HG02943 (cell line): Measurements from ENCODE around the gene SRGAP1.

Source experiments
- ATAC-seq: cut with Tn5 transposase; IDR thresholded peaks from one replicate; pipeline ENCODE4 v1.9.1; 2021; ENCODE audit warnings: mild to moderate bottlenecking, low read depth, moderate library complexity; ENCODE audit not compliant: unreplicated experiment

Gene SRGAP1

GRCh38 chr12:63844391-63845341, at the start of gene SRGAP1:
TSS of gene SRGAP1 (plus strand) at chr12:63844700. CDS start at chr12:63844817, 117 bp downstream.
- ATAC-seq, result peak; percentile 17

DNA sequence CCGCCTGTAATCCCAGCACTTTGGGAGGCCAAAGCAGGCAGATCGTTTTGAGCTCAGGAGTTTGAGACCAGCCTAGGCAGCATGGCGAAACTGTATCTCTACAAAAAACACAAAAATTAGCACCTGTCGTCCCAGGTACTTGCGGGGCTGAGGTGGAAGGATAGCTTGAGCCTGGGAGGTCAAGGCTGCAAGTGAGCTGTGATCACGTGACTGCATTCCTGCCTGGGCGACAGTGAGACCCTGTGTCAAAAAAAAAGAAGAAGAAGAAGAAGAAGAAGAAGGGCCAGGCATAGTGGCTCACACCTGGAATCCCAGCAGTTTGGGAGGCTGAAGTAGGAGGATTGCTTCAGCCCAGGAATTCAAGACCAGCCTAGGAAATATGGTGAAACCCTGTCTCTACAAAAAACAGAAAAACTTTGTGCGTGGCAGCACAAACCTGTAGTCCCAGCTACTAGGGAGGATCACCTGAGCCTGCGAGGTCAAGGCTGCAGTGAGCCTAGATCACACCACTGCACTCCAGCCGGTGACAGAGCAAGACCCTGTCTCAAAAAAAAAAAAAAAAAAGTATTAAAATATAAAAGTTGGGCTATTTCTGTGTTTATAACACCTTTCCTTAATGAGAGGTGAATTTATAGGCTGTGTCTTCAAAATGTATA, 49.3 kb upstream of the SRGAP1 start:
- ATAC-seq, result no peak

GRCh38 chr12:63795944-63796343, 48.6 kb upstream of the SRGAP1 start:
- no peak for ATAC-seq

GRCh38 chr12:63802012-63802608, 42.4 kb upstream of the SRGAP1 start:
- no peak for ATAC-seq

DNA sequence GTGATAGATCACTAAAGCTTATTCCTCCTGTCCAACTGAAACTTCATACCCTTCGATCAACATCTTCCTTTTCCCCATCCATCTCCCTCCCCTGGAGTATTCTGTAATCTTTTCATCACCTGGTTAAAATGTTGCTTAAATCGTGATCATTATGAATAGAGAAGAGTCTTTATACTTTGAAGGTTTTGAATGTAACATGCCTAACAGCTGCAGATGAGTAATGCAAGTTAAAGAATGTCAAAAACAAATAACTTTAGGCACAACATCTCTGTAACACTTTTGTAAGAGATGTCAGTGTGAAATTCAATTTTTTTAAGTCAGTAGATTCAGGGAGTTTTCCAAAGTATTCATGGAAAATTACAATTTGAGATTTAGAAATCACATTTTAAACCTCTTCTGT, 39.8 kb upstream of the SRGAP1 start:
- no peak for ATAC-seq

DNA sequence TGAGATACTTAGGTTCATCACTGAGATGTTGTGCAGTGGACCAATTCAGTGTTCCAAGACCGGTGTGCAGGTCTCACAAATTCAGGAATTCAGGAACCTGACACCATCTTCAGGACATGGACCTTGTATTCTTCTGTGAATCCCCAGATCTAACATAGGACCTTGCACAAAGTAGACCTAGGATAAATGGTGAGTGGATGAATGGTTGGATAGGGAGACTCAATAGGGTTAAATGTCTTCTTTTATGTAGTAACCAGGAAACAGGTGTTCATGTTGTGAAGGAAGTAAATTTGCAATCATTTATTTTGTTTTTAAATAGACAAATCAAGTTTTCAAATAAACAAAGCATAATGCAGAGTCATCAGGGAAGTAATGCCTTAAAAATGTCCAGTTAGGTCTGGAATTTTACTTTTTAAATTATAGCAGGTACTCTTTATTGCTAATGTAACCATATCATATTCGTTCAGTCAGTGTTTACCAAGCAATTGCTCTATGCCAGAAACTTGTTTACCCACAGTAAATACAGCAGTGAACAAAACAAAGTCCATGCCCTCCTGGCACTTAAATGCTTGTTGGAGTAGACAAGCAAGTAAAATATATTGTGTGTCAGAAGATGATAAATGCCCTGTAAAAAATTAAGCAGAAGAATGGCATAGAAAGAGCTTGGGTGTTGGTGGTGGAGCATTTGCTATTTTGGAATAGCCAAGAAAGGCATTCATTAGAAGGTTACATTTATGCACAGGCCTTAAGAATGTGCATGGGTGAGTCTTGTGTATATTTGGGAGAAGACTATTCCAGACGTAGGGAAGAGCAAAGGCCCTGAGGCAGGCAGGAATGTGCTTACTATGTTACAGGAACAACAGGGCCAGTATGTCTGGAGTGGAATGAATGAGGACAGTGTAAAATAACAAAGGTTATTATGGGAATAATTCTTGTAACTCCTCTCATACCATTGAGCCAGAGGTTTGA, 38.5 kb upstream of the SRGAP1 start:
- ATAC-seq, result no peak

DNA sequence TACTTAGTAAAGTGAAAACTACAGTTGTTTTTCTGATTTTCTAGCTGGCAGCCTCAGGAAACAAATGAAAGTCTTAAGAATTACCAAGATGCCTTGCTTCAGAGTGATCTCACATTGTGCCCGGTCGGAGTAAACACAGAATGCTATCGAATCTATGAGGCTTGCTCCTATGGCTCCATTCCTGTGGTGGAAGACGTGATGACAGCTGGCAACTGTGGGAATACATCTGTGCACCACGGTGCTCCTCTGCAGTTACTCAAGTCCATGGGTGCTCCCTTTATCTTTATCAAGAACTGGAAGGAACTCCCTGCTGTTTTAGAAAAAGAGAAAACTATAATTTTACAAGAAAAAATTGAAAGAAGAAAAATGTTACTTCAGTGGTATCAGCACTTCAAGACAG, 35.9 kb upstream of the SRGAP1 start:
- ATAC-seq, result no peak

GRCh38 chr12:63809566-63809965, 34.9 kb upstream of the SRGAP1 start:
- no peak for ATAC-seq

GRCh38 chr12:63811334-63811733, 33.2 kb upstream of the SRGAP1 start:
- no peak for ATAC-seq

DNA sequence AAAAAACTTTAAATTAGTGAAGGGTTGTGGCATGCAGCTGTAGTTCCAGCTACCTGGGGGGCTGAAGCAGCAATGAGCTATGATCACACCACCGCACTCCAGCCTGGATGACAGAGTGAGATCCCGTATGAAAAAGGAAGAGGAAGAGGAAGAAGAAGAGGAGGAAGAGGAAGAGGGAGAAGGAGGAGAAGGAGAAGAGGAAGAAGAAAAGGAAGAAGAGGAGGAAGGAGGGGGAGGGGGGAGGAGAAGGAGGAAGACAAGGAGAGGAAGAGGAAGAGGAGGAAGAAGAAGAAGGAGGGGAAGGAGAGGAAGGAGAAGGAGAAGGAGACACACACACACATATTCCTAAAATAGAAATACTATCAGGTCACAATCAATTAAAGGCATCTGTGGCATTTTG, 32.7 kb upstream of the SRGAP1 start:
- no peak for ATAC-seq

DNA sequence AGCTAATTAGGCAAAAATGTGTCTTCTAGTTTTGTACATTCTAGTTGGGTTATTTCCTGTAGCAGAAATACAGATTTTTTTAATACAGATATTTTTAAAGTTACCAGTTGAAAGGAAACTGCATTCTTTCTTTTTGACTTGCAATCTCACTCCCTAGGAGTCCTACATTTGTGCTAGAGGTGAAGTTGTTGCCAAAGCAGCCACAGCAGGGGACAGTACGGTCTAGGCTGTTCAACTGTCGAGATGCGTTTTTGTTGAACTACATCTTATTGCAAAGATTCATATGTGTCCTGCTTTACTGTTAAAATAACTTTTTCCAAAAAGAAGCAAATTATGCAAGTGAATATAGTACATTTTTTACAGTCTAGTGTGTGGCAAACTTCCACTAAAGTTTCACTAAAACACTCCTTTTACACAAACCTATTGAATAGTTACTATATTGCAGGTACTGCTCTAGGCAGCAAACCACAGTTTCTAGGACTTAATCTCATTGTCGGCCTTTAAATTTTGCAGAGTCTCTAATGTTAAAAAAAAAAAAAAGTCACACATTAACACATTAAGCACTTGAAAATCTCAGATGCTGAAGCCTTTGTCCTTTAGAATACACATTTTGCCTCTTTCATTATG, 30.2 kb upstream of the SRGAP1 start:
- peak; percentile 39 for ATAC-seq

DNA sequence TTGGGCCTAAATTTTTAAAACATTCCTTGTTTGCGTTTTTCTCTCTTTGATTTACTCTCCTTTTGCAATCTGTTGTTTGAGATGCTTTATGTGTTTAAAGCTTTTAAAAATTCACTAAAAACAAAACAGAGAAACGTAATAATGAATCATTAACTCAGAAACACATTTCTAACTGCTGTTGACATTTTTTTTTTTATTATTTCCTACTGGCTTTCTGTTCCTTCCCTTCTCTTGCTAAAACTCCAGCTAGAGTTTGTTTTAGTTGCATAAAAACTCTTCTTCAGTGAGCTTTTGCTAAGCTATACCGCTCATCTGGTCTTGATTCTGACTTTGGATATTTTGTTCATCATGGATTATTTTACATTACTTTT, 29.0 kb upstream of the SRGAP1 start:
- ATAC-seq, result no peak

- no peak for ATAC-seq
These were observed 28.5 kb upstream of the SRGAP1 start for GRCh38 chr12:63816031-63816430.

- no peak for ATAC-seq
These were observed 24.1 kb upstream of the SRGAP1 start for GRCh38 chr12:63820427-63820826.

DNA sequence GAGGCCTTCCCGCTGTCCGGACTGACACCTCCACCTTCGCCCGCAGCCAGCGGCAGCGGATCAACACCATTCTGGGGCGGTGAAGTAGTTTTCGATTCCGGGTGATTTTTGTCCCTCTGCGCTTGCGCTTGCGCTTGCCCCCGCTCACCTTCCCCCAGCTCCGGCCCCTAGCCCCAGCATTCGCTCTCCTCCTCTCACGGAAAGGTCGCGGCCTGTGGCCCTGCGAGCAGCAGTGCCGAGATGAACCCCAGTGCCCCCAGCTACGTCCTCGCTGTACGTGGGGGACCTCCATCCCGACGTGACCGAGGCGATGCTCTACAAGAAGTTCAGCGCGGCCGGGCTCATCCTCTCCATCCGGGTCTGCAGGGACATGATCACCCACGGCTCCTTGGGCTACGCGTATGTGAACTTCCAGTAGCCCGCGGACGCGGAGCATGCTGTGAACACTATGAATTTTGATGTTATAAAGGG, 22.7 kb upstream of the SRGAP1 start:
- ATAC-seq, result no peak

- no peak for ATAC-seq
These were observed 22.1 kb upstream of the SRGAP1 start for GRCh38 chr12:63822352-63822751.

GRCh38 chr12:63823040-63823439, 21.5 kb upstream of the SRGAP1 start:
- no peak for ATAC-seq

DNA sequence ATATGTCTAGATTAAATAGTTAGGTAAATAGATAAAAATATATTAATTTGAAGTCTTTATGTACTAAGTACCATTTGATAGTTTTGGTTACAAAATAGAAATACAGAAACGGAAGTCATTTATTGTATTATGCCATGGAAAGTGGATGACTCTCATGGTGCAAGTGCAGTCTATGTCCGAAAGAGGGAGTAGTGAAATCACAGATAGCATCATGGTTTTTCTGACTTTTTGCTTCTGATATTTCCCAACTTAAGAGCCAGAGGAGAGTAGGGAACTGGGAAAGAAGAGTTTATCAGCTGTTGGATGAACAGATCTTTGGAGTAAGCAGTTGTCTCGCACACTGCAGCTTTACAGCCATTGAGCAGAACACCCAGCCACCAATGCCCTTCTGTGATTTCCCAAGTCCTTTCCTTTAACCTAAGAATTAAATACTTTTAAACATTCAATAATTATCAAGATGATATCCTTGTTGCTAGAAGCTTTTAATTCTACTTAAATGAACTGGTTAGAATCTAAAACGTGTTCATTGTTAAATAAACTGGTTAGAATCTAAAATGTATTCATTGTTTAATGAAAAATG, 18.4 kb upstream of the SRGAP1 start:
- ATAC-seq, result peak; percentile 86

GRCh38 chr12:63828867-63829266, 15.6 kb upstream of the SRGAP1 start:
- ATAC-seq, result no peak
